GM20431 (cell line): ENCODE results near the gene BSG.

ENCODE experiments used
- in situ Hi-C: fragments of 300-500 bp; cut with MseI, MboI; formaldehyde crosslinking; loops from one replicate; pipeline ENCODE4 v1.15.0; 2020; ENCODE audit warnings: low sequenced_read_pairs; ENCODE audit not compliant: unreplicated experiment

The BSG gene

DNA sequence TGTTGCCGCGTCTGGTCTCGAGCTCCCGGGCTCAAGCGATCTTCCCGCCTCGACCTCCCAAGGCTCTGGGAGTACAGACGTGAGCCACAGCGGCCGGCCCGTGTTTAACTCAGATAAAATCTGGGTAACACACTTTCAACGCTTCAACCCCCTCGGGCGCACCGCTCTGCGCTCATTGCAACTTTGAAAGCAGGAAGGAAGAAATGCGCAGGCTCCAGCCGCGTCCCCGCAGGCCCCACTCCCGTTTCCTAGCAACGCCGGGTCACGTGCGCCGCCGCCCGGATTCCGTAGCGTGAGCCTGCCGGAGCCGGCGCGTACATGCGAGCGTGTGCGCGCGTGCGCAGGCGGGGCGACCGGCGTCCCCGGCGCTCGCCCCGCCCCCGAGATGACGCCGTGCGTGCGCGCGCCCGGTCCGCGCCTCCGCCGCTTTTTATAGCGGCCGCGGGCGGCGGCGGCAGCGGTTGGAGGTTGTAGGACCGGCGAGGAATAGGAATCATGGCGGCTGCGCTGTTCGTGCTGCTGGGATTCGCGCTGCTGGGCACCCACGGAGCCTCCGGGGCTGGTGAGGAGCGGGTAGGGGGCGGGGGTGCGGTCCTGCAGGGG, at the start of gene BSG:
Gene BSG, plus strand, starts transcription at position 457 of the 603 bp plus-strand sequence. Its CDS starts 39 bp downstream, at position 496.
- in situ Hi-C loops = no loop called here

DNA sequence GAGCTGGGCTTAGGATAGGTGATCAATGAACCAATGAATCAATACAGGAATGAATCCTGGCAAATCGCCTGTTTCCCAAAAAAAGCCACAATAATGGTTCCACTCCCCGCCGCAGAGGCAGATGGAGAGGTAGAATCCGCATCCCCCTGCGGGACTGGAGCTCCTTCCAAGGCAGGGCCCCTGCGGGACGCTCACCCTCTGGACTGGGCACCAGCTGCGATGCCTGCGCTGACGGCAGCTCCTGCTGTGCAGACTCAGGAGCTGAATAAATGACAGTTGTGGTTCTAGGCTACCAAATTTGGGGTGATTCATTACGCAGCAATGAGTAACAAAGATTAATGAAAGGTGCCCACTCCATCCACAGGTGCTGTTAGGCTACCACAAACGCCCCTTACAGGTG, 49.7 kb upstream of the BSG start:
- in situ Hi-C loops = no loop called here

DNA sequence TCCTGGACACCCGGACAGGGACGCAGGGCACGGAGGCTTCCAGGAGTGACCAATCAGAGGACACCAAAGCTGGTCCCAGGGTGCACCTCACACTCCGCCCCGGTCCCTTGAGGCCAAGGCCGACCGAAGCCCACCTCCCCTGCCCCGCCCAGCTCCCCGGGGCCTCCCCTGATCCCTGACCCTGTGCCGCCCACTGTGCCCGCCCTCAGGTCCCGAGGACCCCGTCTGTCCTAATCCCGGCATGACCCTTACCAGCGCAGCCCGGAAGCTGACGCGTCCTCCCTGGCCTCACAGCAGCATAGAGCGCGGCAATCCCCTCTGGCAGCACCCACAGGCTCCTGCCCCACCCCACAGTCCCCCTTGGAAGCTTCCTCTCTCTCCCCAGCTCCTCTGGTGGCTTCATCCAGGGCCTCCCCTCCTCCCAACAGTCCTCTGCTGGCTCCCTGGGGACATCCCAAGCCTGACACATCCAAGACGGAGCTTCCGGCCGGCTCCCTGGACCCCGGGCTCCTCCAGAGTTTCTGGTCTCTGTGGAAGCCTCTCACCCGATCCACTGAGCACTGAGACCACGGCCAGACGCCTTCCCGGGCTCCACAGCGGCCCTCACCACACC, 48.2 kb upstream of the BSG start:
- in situ Hi-C loops = no loop called here

DNA sequence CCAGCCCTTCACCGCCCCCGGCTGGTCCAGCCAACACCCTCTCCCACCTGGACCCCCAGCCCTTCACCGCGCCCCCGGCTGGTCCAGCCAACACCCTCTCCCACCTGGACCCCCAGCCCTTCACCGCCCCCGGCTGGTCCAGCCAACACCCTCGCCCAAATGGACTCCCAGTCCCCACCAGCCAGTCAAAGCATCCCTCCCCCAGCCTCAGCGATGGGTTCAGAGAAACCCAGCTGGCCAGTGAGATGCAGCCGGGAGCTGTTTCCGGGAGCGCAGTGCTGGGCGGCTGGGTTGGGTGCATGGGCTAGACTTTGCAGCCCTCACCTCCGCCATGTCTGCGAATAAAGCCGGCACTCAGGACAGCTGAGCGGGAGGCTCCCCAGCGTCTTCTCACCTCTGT, 47.4 kb upstream of the BSG start:
- in situ Hi-C loops = no loop called here

DNA sequence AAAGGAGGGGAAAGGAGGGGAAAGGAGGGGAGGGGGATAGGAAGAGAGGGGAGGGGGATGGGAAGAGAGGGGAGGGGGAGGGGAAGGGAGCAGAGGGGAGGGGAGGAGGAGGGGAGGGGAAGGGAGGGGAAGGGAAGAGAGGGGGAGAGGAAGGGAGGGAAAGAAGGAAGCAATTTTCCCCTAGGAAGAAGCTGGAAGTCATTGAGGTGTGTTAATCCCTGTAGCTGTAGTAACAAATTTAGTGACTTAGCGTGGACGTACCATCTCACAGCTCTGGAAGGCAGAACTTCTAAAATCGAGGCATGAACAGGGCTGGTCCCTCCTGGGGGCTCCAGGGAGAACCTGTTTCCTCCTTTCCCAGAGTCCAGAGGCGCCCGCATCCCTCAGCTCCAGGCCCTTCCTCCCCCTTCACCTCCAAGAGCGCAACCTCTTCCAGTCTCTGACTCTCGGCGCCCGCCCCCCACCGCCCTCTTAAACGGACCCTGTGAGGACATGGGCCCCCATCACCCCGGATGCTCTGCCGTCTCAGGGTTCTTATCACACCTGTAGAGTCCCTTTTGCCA, 46.5 kb upstream of the BSG start:
- in situ Hi-C loops = no loop called here

DNA sequence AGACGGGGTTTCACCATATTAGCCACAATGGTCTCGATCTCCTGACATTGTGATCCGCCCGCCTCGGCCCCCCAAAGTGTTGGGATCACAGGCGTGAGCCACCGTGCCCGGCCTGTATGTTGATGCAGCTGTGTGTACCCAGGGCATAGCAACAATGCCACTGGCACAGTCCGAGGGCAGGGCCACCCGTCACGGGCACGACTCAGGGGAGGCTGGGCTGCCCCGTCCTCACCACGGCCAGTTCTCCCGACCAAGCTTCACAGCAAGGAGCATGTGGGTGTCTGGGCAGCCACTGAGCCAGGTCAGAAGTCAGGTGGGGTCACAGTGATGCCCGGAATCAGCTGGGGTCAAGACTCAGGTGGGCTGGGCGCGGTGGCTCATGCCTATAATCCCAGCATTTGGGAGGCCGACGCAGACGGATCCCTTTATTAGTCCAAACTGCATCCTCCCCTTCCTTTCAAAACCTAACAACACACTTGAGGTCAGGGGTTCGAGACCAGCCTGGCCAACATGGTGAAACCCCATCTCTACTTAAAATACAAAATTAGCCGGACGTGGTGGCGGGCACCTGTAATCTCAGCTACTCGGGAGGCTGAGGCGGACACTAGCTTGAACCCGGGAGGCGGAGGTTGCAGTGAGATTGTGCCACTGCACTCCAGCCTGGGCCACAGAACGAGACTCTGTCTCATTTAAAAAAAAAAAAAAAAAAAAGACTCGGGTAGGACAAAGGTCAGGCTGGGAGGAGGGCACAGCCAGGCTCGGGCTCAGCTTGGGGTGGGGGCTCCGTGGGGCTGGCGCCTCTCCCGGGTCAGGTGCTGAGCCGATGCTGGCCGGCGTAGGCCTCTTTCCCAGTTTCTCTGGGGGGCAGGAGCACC, 42.0 kb upstream of the BSG start:
- in situ Hi-C loops = no loop called here

DNA sequence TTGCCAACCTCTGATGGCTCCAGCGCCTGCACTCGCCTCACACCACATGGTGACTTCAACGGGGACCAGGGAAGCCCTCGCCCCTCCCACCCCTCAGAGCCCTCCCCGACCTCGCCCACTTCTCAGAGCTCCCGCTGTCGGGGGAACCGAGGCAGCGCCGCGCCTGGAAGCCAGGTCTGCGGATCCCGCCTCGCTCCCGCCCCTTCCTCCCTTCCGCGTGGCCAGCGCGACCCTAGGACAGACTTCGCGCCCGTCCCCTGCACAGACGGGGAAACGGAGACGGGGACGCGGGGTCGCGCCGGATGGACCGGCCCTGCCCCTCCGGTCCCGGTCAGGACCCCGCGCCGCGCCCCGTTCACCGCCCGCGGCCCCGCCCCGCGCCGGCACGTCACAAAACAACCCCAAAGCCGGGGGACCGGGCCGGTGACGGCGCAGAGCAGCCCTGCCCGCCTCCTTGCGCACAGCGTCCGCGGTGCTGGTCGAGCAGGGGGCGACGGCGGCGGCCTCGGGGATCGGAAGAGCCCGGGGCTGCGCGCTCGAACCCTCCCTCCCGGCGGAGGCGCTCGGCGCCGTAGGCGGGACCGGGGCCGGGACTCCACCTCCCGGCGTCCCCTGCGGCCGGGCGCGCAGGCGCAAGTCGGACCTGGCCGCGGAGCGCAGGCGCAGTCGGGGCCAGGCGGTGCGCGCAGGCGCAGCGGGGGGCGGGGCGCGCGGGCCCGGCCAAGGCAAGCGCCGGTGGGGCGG, 41.2 kb upstream of the BSG start:
- in situ Hi-C loops = no loop called here

DNA sequence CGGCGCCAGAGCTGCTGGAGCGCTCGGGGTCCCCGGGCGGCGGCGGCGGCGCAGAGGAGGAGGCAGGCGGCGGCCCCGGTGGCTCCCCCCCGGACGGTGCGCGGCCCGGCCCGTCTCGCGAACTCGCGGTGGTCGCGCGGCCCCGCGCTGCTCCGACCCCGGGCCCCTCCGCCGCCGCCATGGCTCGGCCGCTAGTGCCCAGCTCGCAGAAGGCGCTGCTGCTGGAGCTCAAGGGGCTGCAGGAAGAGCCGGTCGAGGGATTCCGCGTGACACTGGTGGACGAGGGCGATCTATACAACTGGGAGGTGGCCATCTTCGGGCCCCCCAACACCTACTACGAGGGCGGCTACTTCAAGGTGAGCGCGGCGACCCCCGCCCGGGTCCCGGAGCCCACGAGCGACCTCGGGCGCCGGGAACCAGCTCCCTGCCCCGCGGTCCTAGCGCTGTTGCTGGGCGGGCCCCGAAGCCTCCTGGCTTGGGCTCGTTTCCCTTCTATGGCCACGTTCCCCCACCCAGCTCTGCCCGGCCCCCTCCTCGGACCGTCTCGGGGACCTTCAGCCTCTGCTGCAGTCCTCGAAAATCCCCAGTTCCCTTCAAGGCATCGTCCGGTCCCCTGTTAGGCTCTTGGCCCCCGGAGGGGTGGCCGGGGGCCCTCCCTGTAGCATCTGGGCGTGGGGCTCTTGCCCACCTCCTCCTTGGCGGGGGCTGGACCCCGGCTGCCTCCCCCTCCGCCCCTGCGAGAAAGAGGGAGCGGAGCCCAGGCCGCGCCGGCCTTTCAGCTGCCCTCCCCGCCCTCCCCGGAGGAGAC, 40.4 kb upstream of the BSG start, which contains the start of gene CDC34:
Gene CDC34, plus strand, starts transcription at position 8 of the 808 bp plus-strand sequence. Its CDS starts 172 bp downstream, at position 180.
- in situ Hi-C loops = no loop called here

DNA sequence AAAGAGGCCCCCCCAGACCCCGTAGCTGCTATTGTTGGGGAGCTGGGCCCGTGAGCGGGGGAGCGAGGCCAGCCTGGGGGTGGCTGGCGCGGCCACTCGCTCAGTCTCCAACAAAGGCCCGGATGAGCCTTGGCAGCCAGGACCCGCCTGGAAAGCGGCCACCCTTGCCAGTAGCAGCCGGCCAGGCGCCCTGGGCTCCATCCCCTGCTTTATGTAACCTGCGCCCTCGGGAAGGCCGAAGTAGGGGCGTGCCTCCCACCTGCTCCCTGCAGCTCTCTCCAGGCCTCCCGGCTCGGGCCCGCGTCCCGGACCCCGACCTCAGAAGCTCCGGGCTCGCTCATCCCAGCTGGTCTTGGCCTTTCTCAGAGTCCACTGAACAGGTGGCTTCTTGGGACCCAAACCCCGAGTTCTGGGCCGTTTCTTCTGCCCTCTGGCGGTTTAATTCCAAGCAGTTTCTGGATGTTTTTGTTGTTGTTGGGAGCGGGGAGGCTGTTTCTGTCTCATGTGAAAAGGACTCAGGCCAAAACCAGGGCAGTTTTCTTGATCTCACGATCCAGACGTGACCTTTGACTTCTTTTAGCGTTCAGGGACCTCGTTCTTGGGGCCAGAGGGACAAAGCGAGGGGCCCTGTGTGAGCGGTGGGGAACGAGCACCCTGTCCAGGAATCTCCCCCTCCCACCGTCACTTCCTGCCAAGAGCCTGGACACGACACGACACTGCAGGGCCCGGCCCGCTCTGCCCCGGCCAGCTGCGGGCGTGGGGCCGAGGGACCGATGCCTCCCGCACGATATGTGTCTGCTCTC, 39.6 kb upstream of the BSG start:
- in situ Hi-C loops = no loop called here

DNA sequence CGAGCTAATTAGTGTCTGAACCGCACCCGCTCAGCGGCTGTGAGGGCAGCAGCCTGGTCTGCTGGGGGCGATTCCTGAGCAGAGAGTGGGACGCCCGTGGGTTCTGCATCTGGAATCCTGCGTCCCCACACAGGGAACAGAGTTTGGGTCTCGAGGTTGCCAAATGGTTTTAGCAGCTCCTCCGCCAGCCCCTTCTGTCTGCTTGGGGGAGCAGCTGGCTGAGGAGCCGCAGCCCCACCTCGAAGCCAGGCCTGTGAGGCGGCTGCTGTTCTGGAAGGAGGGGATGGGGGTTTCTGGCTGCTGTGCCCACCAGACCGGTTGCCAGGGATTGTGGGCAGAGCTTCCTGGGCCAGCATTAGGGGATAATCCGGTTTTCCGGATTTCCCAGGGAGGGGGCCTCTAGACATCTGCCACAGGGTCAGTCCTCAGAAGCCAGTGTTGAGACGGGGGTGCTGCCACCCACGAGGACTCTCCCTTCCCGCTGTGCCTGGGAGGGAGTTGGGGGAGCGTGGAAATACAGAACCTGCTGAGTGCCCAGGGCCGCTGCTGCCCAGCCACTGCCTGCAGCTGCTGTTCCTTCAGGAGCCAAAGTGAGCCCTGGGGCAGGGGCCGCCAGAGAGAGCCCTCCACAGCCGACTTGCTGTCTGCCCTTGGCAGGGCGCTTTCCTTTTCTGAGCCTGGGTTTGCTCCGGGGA, 38.9 kb upstream of the BSG start:
- in situ Hi-C loops = no loop called here

DNA sequence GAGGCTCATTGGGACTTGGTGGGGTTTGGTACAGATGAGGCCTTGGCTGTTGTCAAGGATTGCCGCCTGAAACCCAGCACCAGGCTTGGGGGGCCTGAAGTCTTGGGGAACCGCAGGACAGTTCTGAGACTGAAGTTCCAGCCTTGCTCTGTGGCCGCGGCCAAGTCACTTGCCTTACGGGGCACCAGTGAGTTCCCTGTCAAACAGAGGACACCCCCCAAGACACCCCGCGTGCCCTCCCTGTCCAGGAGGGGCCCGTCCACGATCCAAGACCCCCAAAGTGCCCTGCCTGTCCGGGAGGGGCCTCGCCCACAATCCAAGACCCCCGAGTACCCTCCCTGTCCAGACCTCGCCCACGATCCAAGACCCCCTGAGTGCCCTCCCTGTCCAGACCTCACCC, 38.3 kb upstream of the BSG start:
- in situ Hi-C loops = no loop called here

DNA sequence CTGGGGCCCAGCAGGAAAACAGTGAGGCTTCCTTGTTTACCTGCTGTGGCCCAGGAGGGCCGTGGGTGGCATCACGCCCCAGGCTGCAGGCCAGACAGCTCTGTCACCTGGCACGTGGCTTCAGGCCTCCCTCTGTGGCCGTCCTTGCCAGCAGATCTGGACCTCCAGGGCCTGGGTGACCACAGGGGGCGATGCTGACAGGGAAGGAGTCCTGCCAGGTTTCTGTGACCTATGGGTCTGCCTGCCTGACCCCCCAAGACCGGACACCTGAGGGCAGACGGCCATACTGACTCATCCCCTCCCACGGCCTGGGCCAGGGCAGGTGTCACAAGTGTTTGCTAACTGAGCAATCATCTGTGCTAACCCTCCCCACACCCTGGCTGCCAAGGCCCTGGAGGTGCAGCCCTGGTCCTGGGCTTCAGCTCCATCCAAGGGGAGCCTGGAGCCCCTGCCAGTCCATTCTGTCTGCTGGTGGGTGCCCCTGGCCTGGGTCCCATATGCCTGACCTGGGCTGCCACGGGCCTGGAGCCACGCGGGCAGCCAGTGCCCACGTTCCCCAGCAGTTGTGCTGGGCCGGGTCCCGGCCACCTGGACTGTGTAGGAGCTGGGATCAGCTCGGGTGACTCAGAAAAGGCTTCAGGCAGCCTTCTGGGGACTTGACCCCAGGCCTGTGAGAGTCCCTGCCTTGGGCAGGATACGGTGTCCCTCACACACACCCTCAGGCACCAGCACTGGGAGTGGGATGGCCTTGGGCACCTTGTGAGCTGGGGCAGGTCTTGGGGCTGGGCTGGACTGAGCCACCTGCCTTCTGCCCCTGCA, 37.2 kb upstream of the BSG start:
- in situ Hi-C loops = no loop called here

DNA sequence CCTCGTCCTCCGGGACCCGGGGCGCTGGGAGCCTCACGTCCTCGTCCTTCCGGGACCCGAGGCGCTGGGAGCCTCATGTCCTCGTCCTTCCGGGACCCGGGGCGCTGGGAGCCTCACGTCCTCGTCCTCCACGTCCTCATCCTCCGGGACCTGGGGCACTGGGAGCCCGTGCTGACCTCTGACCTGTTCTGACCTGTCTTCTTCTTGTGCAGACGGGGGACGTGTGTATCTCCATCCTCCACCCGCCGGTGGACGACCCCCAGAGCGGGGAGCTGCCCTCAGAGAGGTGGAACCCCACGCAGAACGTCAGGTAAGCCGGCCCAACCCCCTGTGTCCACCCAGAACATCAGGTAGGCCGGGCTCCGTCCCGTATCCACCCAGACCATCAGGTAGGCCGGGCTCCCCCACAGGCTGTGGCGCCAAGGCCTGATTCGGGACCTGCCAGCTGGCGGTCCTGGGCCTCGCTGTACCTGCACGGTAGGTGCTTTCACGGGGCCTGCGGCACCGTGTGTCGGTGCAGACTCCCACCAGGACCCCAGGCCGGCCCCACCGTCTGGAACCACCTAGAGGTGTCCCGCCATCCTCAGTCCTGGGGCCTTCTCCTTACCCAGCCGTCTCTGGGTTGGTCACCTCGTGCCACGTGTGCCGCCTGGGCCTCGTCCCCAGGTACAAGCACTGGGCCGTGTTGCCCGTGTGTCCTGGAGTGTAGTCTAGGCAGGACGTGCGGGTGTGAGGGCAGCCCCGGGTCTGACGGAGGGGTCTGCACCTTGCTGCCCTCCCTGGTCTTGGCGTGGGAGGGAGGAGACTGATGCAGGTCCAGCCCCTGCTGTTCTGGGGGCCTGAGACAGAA, 36.1 kb upstream of the BSG start:
- in situ Hi-C loops = no loop called here

DNA sequence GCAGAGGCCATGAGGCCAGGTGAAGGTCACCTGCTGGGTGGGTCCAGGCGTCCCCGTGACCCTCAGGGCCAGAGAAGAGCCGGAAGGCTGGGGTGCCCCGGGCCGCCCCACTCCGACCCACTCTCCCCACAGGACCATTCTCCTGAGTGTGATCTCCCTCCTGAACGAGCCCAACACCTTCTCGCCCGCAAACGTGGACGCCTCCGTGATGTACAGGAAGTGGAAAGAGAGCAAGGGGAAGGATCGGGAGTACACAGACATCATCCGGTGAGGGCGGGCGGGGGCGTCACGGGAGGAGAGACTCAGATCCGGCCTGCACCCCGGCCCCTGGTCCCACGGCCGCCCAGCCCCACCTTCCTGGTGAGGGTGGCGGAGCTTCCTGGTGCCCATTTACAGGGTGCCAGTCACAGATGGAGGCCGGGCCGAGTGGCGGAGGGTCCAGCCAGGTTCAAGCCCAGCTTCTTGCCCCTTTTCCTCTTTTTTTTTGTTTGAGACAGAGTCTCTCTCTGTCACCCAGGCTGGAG, 35.5 kb upstream of the BSG start:
- in situ Hi-C loops = no loop called here

DNA sequence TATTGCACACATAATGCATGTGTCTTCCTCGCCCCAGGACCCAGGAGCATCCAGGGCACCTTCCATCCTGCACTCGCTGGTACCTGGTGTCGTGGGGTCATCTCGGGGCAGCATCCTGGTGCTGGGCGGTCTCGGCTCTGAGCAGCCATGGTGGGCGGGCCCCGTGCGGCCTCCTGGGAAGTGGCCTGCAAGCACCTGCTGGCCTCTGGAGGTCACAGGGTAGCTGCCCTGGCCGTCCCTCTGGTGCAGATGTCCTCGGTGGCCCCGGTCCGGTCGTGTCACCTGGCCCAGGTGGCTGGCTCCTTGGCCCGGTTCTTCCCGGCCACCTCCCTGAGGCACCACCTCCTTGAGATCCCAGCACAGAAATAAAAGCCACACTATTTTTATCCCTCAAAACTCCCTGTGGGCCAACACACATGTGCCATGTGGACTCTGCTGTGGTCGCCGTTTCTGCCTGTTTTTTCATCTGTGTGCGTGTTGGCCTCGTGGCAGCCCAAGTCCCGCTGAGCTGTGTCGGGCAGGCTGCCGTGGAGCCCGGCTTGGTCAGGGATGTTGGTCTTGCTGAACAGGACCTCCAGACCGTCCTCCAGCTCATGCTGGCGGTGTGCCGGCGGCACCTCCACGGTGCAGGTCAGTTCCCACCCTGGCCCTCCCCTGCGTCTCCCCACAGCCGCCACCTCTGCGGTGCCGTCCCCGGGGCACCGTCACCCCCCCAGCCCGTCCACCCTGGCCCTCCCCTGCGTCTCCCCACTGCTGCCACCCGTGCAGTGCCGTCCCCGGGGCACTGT, 33.6 kb upstream of the BSG start:
- in situ Hi-C loops = no loop called here
